ENCODE data around the gene DNLZ. TPM values are rescaled to one million over a fixed set of nuclear protein-coding genes. Genes with fewer than 3 reads are reported as not detected.

Gene DNLZ
- total and polyA plus RNA-seq, 2 donors (not counting 3 experiments of a cell fraction or from before 2014, with no cell fraction given) = 26.9 to 38.4 TPM

DNA sequence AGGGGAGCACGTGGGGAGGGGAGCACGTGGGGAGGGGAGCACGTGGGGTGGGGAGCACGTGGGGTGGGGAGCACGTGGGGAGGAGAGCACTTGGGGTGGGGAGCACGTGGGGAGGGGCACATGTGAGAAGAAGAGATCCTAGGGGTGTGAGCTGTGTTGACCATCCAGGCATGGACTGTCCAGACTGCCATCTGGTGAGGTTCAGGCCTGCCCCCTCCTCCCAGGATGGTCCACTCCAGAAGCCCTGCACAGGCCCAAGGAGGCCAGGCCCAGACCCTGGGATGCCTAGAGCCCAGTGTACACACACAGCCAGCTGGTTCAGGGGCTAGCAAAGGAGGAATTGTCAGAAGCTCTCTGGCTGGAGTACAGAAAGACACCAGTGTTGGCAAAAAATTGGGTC lies 34.1 kb upstream of the DNLZ start:
- H3K4me2 ChIP-seq (ENCODE audit: insufficient read depth, low read length) = no peak overlapping the region

DNA sequence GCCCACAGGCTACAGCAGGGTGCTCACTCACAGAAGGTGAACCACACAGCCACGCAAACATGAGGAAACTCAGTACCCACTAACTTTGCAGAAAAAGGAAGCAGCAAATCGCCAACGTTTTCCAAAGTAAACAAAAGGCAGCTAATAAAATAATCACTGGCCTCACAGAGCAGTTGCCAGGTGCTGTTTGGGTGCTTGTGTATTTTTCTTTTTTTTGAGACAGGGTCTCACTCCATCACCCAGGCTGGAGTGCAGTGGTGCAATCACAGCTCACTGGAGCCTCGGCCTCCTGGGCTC lies 32.6 kb upstream of the DNLZ start:
- Histone ChIP-seq H3K9me1 (replicated peaks; ENCODE audit: control insufficient read depth, extremely low read depth, insufficient read depth, low read length) (no peaks in the 10 kb centered on the region), H4K20me1 (replicated peaks; ENCODE audit: control insufficient read depth, extremely low read depth, insufficient read depth, low read length) (no peaks in the 10 kb centered on the region), H2AFZ (ENCODE audit: low read depth, low read length) (no peak overlapping the region), H3K4me1 (ENCODE audit: control insufficient read depth, extremely low read depth, insufficient read depth, low read length) (peaks cover 10% of the 10 kb centered on the region), H3K9me3 (replicated peaks; ENCODE audit: control insufficient read depth, insufficient read depth, low read length) (no peaks in the 10 kb centered on the region), H3K79me2 (ENCODE audit: control insufficient read depth, insufficient read depth, low read length) (peaks cover 22% of the 10 kb centered on the region), H3K4me2 (ENCODE audit: insufficient read depth, low read length) (no peak overlapping the region), H3K27ac (ENCODE audit: insufficient read depth, low read depth, low read length) (no peak overlapping the region), H3K9ac (replicated peaks; ENCODE audit: extremely low read depth, insufficient read depth, low read length) (no peak overlapping the region), H3K4me3 (replicated peaks in 1 of 3; ENCODE audit: insufficient read depth in 1 of 3, low read depth in 1 of 3, low read length in 3 of 3) (no peak overlapping the region), H3K27me3 (ENCODE audit: control insufficient read depth in 2 of 2, insufficient read depth in 2 of 2, low read length in 2 of 2) (no peaks in the 10 kb centered on the region), H3K36me3 (ENCODE audit: control insufficient read depth in 2 of 2, extremely low read depth in 1 of 2, insufficient read depth in 2 of 2, low read length in 2 of 2) (peaks cover 7 to 61% of the 10 kb centered on the region in 2 experiments)
- no peak for TF ChIP-seq EZH2 (IDR thresholded peaks at IDR 0.05; ENCODE audit: borderline replicate concordance, low read depth, low read length, severe bottlenecking)
- TF ChIP-seq GATA2 (IDR thresholded peaks at IDR 0.05; ENCODE audit: insufficient read depth, insufficient read length, low read depth, low read length) = no peak
- no peak for TF ChIP-seq FOS (IDR thresholded peaks at IDR 0.05; ENCODE audit: borderline replicate concordance, insufficient read depth, low read length)
- TF ChIP-seq MYC (IDR thresholded peaks at IDR 0.05; ENCODE audit: low read depth, low read length) = no peak
- no peak for TF ChIP-seq POLR2A (IDR thresholded peaks at IDR 0.05; ENCODE audit: low read depth, low read length)
- TF ChIP-seq, protein P1, sequence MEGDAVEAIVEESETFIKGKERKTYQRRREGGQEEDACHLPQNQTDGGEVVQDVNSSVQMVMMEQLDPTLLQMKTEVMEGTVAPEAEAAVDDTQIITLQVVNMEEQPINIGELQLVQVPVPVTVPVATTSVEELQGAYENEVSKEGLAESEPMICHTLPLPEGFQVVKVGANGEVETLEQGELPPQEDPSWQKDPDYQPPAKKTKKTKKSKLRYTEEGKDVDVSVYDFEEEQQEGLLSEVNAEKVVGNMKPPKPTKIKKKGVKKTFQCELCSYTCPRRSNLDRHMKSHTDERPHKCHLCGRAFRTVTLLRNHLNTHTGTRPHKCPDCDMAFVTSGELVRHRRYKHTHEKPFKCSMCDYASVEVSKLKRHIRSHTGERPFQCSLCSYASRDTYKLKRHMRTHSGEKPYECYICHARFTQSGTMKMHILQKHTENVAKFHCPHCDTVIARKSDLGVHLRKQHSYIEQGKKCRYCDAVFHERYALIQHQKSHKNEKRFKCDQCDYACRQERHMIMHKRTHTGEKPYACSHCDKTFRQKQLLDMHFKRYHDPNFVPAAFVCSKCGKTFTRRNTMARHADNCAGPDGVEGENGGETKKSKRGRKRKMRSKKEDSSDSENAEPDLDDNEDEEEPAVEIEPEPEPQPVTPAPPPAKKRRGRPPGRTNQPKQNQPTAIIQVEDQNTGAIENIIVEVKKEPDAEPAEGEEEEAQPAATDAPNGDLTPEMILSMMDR (IDR thresholded peaks at IDR 0.05; ENCODE audit: extremely low read depth in 1 of 2, insufficient read depth in 1 of 2, low read depth in 1 of 2, low read length in 2 of 2) = no peak
- TF ChIP-seq, protein P2, sequence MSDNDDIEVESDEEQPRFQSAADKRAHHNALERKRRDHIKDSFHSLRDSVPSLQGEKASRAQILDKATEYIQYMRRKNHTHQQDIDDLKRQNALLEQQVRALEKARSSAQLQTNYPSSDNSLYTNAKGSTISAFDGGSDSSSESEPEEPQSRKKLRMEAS (IDR thresholded peaks at IDR 0.05; ENCODE audit: insufficient read depth, insufficient read length) = no peak
- no peak for TF ChIP-seq POLR2AphosphoS5 (IDR thresholded peaks at IDR 0.05; ENCODE audit: insufficient read depth, low read depth, low read length)
- no peak for TF ChIP-seq JUN (IDR thresholded peaks at IDR 0.05; ENCODE audit: borderline replicate concordance, insufficient read depth, insufficient read length, low read depth)
- no TSS peak for BruUV-seq (replicated peaks)
- FAIRE-seq (no peak), DNase-seq (ENCODE audit: low read depth, low spot score) (no peak)
- intact Hi-C loops (cut with micrococcal nuclease) = no loop called here
- ChIA-PET POLR2A (no interaction called here), CTCF (interaction anchor here (1.0 to 1.7 kb wide), 2 partner anchors 29 to 84 kb away, joined by 3 to 9 read pairs; no protein-coding TSS in a partner anchor)
- dilution Hi-C loops (cut with MboI; ENCODE audit: extremely low pct_ligation_motif_present, low sequenced_read_pairs) = no loop called here

More for the DNA sequence above, 34.1 kb upstream of the DNLZ start:
- H3K27me3 ChIP-seq (ENCODE audit: control insufficient read depth in 2 of 2, insufficient read depth in 2 of 2, low read length in 2 of 2) = no peaks in the 10 kb centered on the region
- dilution Hi-C loops (cut with MboI; ENCODE audit: extremely low pct_ligation_motif_present, low sequenced_read_pairs) = no loop called here
- peaks cover 10% of the 10 kb centered on the region for H3K4me1 ChIP-seq (ENCODE audit: control insufficient read depth, extremely low read depth, insufficient read depth, low read length)
- DNase-seq (ENCODE audit: low read depth, low spot score) (no peak), FAIRE-seq (no peak)
- H3K9ac ChIP-seq (replicated peaks; ENCODE audit: extremely low read depth, insufficient read depth, low read length) = no peak overlapping the region
- CTCF ChIA-PET = interaction anchor here (1.7 to 2.3 kb wide), 2 partner anchors 12 to 85 kb away, joined by 8 to 9 read pairs; partner anchors contain the start of genes ENTR1 and PMPCA
- H4K20me1 ChIP-seq (replicated peaks; ENCODE audit: control insufficient read depth, extremely low read depth, insufficient read depth, low read length) = no peaks in the 10 kb centered on the region
- POLR2A ChIA-PET = no interaction called here
- H3K9me1 ChIP-seq (replicated peaks; ENCODE audit: control insufficient read depth, extremely low read depth, insufficient read depth, low read length) = no peaks in the 10 kb centered on the region
- BruUV-seq (replicated peaks) = no TSS peak
- TF ChIP-seq, protein P2 (IDR thresholded peaks at IDR 0.05; ENCODE audit: insufficient read depth, insufficient read length) = no peak
- TF ChIP-seq EZH2 (IDR thresholded peaks at IDR 0.05; ENCODE audit: borderline replicate concordance, low read depth, low read length, severe bottlenecking) = no peak
- TF ChIP-seq POLR2A (IDR thresholded peaks at IDR 0.05; ENCODE audit: low read depth, low read length) = no peak
- no peak for TF ChIP-seq JUN (IDR thresholded peaks at IDR 0.05; ENCODE audit: borderline replicate concordance, insufficient read depth, insufficient read length, low read depth)
- TF ChIP-seq FOS (IDR thresholded peaks at IDR 0.05; ENCODE audit: borderline replicate concordance, insufficient read depth, low read length) = no peak
- no peak for TF ChIP-seq POLR2AphosphoS5 (IDR thresholded peaks at IDR 0.05; ENCODE audit: insufficient read depth, low read depth, low read length)
- H3K36me3 ChIP-seq (ENCODE audit: control insufficient read depth in 2 of 2, extremely low read depth in 1 of 2, insufficient read depth in 2 of 2, low read length in 2 of 2) = peaks cover 7 to 50% of the 10 kb centered on the region in 2 experiments
- no peak overlapping the region for H3K27ac ChIP-seq (ENCODE audit: insufficient read depth, low read depth, low read length)
- no peak overlapping the region for H2AFZ ChIP-seq (ENCODE audit: low read depth, low read length)
- no peak overlapping the region for H3K4me3 ChIP-seq (replicated peaks in 1 of 3; ENCODE audit: insufficient read depth in 1 of 3, low read depth in 1 of 3, low read length in 3 of 3)
- no peaks in the 10 kb centered on the region for H3K9me3 ChIP-seq (replicated peaks; ENCODE audit: control insufficient read depth, insufficient read depth, low read length)
- intact Hi-C loops (cut with micrococcal nuclease) = no loop called here
- peaks cover 22% of the 10 kb centered on the region for H3K79me2 ChIP-seq (ENCODE audit: control insufficient read depth, insufficient read depth, low read length)

All from endothelial cell of umbilical vein (primary cell).